GM12878 (cell line): ENCODE data around the gene IQGAP1. TPM values are rescaled to one million over a fixed set of nuclear protein-coding genes. Genes with fewer than 3 reads are reported as not detected.

Source experiments
- BHLHE40 ChIP-seq, 2 experiments: fragments of 450-650 bp in 1 of 2; IDR thresholded peaks; 2 replicates each; pipeline ENCODE4 v1.6.1; 2011 to 2017; ENCODE audit warnings: low read depth in 2 of 2, borderline replicate concordance in 1 of 2, improper control_type of control experiment in 1 of 2, low read length in 1 of 2, mild to moderate bottlenecking in 1 of 2
- EGR1 ChIP-seq, 2 experiments: IDR thresholded peaks; 1 replicate in 1 of 2; 2 replicates in 1 of 2; pipeline ENCODE4 v1.6.1; 2011 to 2012; ENCODE audit warnings: low read depth in 2 of 2, low read length in 2 of 2, borderline replicate concordance in 1 of 2, mild to moderate bottlenecking in 1 of 2, moderate library complexity in 1 of 2
- GATAD2B ChIP-seq: fragments of 450-650 bp; conservative IDR thresholded peaks from 2 replicates; pipeline ENCODE4 v1.6.1; 2017; ENCODE audit warnings: low read depth, mild to moderate bottlenecking, moderate library complexity
- HCFC1 ChIP-seq: fragments of 150-350 bp; IDR thresholded peaks from 2 replicates; pipeline ENCODE4 v1.6.1; 2014; ENCODE audit warnings: low read length
- HDAC6 ChIP-seq: fragments of 200-600 bp; sonication (generic); IDR thresholded peaks from one replicate; pipeline ENCODE4 v1.8.0; 2017; ENCODE audit warnings: antibody characterized with exemption; ENCODE audit not compliant: unreplicated experiment
- LARP7 ChIP-seq: fragments of 450-650 bp; IDR thresholded peaks from 2 replicates; pipeline ENCODE4 v1.6.1; 2017; ENCODE audit warnings: mild to moderate bottlenecking
- NFIC ChIP-seq: IDR thresholded peaks from 2 replicates; pipeline ENCODE4 v1.6.1; 2012; ENCODE audit warnings: low read depth, mild to moderate bottlenecking, inconsistent platforms, low read length, moderate library complexity
- NR2F1 ChIP-seq: fragments of 450-650 bp; conservative IDR thresholded peaks from 2 replicates; pipeline ENCODE4 v1.6.1; 2017; ENCODE audit warnings: mild to moderate bottlenecking
- POLR2A ChIP-seq: IDR thresholded peaks from 2 replicates; pipeline ENCODE4 v1.6.1; 2011; ENCODE audit warnings: low read depth, mild to moderate bottlenecking, low read length
- RELA ChIP-seq: fragments of 450-650 bp; IDR thresholded peaks from 2 replicates; pipeline ENCODE4 v1.8.0; 2014; ENCODE audit warnings: borderline replicate concordance; ENCODE audit not compliant: partially characterized antibody
- SIX5 ChIP-seq: IDR thresholded peaks from 2 replicates; pipeline ENCODE4 v1.6.1; 2011; ENCODE audit warnings: mild to moderate bottlenecking, low read depth, low read length, moderate library complexity; ENCODE audit not compliant: severe bottlenecking
- YY1 ChIP-seq: IDR thresholded peaks from 2 replicates; pipeline ENCODE4 v1.6.1; 2011; ENCODE audit warnings: low read depth, mild to moderate bottlenecking, low read length
- polyA plus RNA-seq, 11 experiments: library from polyadenylated mRNA; depleted of rRNA in 4 of 11; unstranded in 6 of 11; stranded (reverse) in 5 of 11; fragments of >200 nt; fragmentation: Nextera tagmentation in 4 of 11; fragmentation: Illumina TruSeq in 1 of 11; extraction: Ambion mirVana in 4 of 11; extraction: Trizol in 1 of 11; gene quantifications; 1 replicate in 1 of 11; 2 replicates in 10 of 11; pipeline versions ENCODE4 v1.2.1 to v1.2.3, GENCODE V29; 2011 to 2016; ENCODE audit warnings: inconsistent platforms in 2 of 11, missing spikeins in 2 of 11, low read depth in 1 of 11
- total RNA-seq, 4 experiments: library from RNA; depleted of rRNA in 3 of 4; stranded (reverse); fragments of >200 nt in 3 of 4; fragmentation: Illumina TruSeq in 1 of 4; extraction: Trizol in 1 of 4; gene quantifications; 2 replicates each; pipeline versions ENCODE4 v1.2.1 to v1.2.3, GENCODE V29; 2013 to 2021
- TF ChIP-seq, protein P1 (sequence below), 3 experiments: IDR thresholded peaks in 2 of 3; conservative IDR thresholded peaks in 1 of 3; 2 replicates each; pipeline ENCODE4 v1.5.1; 2011; ENCODE audit warnings: low read depth in 3 of 3, low read length in 3 of 3, mild to moderate bottlenecking in 3 of 3, control low read depth in 2 of 3, moderate library complexity in 2 of 3, inconsistent platforms in 1 of 3, mixed read lengths in 1 of 3; ENCODE audit not compliant: control insufficient read depth in 2 of 3, insufficient read depth in 1 of 3; ENCODE audit errors: extremely low read depth in 1 of 3
- TF ChIP-seq, protein P2 (sequence below): IDR thresholded peaks from 2 replicates; pipeline ENCODE4 v1.6.1; 2011; ENCODE audit warnings: mild to moderate bottlenecking, low read depth, low read length, moderate library complexity; ENCODE audit not compliant: insufficient replicate concordance

IQGAP1 gene
- total and polyA plus RNA-seq, 10 of the 15 experiments (the other 5 are each of a cell fraction or from before 2014, with no cell fraction given), result 65.2 to 250 (median 112) TPM

- TF ChIP-seq, protein P1, sequence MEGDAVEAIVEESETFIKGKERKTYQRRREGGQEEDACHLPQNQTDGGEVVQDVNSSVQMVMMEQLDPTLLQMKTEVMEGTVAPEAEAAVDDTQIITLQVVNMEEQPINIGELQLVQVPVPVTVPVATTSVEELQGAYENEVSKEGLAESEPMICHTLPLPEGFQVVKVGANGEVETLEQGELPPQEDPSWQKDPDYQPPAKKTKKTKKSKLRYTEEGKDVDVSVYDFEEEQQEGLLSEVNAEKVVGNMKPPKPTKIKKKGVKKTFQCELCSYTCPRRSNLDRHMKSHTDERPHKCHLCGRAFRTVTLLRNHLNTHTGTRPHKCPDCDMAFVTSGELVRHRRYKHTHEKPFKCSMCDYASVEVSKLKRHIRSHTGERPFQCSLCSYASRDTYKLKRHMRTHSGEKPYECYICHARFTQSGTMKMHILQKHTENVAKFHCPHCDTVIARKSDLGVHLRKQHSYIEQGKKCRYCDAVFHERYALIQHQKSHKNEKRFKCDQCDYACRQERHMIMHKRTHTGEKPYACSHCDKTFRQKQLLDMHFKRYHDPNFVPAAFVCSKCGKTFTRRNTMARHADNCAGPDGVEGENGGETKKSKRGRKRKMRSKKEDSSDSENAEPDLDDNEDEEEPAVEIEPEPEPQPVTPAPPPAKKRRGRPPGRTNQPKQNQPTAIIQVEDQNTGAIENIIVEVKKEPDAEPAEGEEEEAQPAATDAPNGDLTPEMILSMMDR (IDR thresholded peaks at IDR 0.05 in 2 of 3, conservative IDR thresholded peaks at IDR 0.05 in 1 of 3; ENCODE audit: control insufficient read depth in 2 of 3, extremely low read depth in 1 of 3, insufficient read depth in 1 of 3, low read depth in 3 of 3, low read length in 3 of 3), result 0 out of 6 replicates have a peak, but pooled peaks have one; percentile 1 to 15 (median 6)
- peak; percentile 69; the same call in 1 of the 2 replicates for TF ChIP-seq GATAD2B
- TF ChIP-seq BHLHE40 (IDR thresholded peaks at IDR 0.05; ENCODE audit: borderline replicate concordance in 1 of 2, low read depth in 2 of 2, low read length in 1 of 2), result peak in 1 of 2 experiments; percentile 46; a peak in 1 of 4 replicates
- TF ChIP-seq SIX5, result no peak
- peak in 1 of 2 experiments; percentile 87; a peak in 2 of 3 replicates for TF ChIP-seq EGR1 (IDR thresholded peaks at IDR 0.05; ENCODE audit: borderline replicate concordance in 1 of 2, low read depth in 2 of 2, low read length in 2 of 2)
- no peak for TF ChIP-seq NFIC
- peak; percentile 82 for TF ChIP-seq POLR2A
- peak; percentile 50 for TF ChIP-seq NR2F1
- TF ChIP-seq HCFC1, result 0 out of 2 replicates have a peak, but pooled peaks have one; percentile 6
- TF ChIP-seq RELA, result peak; percentile 14
- TF ChIP-seq, protein P2, sequence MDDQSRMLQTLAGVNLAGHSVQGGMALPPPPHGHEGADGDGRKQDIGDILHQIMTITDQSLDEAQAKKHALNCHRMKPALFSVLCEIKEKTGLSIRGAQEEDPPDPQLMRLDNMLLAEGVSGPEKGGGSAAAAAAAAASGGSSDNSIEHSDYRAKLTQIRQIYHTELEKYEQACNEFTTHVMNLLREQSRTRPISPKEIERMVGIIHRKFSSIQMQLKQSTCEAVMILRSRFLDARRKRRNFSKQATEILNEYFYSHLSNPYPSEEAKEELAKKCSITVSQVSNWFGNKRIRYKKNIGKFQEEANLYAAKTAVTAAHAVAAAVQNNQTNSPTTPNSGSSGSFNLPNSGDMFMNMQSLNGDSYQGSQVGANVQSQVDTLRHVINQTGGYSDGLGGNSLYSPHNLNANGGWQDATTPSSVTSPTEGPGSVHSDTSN, result no peak
- no peak for TF ChIP-seq HDAC6
- TF ChIP-seq YY1, result peak; percentile 88
- no peak; the same call in 1 of the 2 replicates for TF ChIP-seq LARP7
- TF ChIP-seq, all 136 proteins: peak for 20
Measured at GRCh38 chr15:90529371-90530249, 141.6 kb downstream of the IQGAP1 start, which contains the start of gene CRTC3 (continued).
